DOHH2 (cell line): ENCODE data around the gene FAM174C.
A peak's percentile ranks its signal among the peaks of the same experiment; 100 is the strongest.

Experiments used
- H3F3A ChIP-seq: fragments of 200-600 bp; sonication (generic), shearing (Covaris generic); 2 replicates; pipeline ENCODE4 v1.6.0; 2016; ENCODE audit warnings: antibody characterized with exemption, mild to moderate bottlenecking; ENCODE audit not compliant: control insufficient read depth, insufficient read depth
- H3K27ac ChIP-seq: fragments of 200-600 bp; sonication (generic); 2 replicates; pipeline ENCODE4 v1.5.1; 2014; ENCODE audit warnings: low read depth, mild to moderate bottlenecking, low read length, moderate library complexity
- H3K27me3 ChIP-seq: fragments of 200-600 bp; sonication (generic); 2 replicates; pipeline ENCODE4 v1.6.1; 2014; ENCODE audit warnings: mild to moderate bottlenecking, low read length, mixed read lengths; ENCODE audit not compliant: control insufficient read depth
- H3K36me3 ChIP-seq: fragments of 200-600 bp; sonication (generic); 2 replicates; pipeline ENCODE4 v1.6.1; 2014; ENCODE audit warnings: mild to moderate bottlenecking, low read length, moderate library complexity, mixed read lengths; ENCODE audit not compliant: control insufficient read depth
- H3K4me1 ChIP-seq: fragments of 200-600 bp; sonication (generic); 2 replicates; pipeline ENCODE4 v1.6.1; 2014; ENCODE audit warnings: mild to moderate bottlenecking, low read length, mixed read lengths; ENCODE audit not compliant: control insufficient read depth
- H3K4me2 ChIP-seq: fragments of 200-600 bp; sonication (generic); 2 replicates; pipeline ENCODE4 v1.6.0; 2014; ENCODE audit warnings: mild to moderate bottlenecking, low read length, moderate library complexity
- H3K4me3 ChIP-seq: fragments of 200-600 bp; sonication (generic); 2 replicates; pipeline ENCODE4 v1.5.1; 2014; ENCODE audit warnings: mild to moderate bottlenecking, low read length, mixed read lengths
- H3K79me2 ChIP-seq: fragments of 200-600 bp; sonication (generic); 2 replicates; pipeline ENCODE4 v1.6.1; 2014; ENCODE audit warnings: mild to moderate bottlenecking, low read length, mixed read lengths; ENCODE audit not compliant: control insufficient read depth
- H3K9me2 ChIP-seq: fragments of 200-600 bp; sonication (generic); replicated peaks from 2 replicates; pipeline ENCODE4 v1.6.1; 2014; ENCODE audit warnings: mild to moderate bottlenecking, low read length, mixed read lengths; ENCODE audit not compliant: control insufficient read depth
- H3K9me3 ChIP-seq: fragments of 200-600 bp; sonication (generic); 2 replicates; pipeline ENCODE4 v1.6.1; 2014; ENCODE audit warnings: antibody characterized with exemption, low read length, mixed read lengths; ENCODE audit not compliant: control insufficient read depth, insufficient read depth
- H4K20me1 ChIP-seq: fragments of 200-600 bp; sonication (generic); 2 replicates; pipeline ENCODE4 v1.6.0; 2014; ENCODE audit warnings: low read depth, mild to moderate bottlenecking, antibody characterized with exemption, low read length, moderate library complexity; ENCODE audit not compliant: control insufficient read depth, insufficient read depth
- CTCF ChIP-seq: fragments of 200-600 bp; sonication (generic); IDR thresholded peaks from one replicate; pipeline ENCODE4 v1.5.1; 2014; ENCODE audit warnings: antibody characterized with exemption, mild to moderate bottlenecking, low read depth, low read length; ENCODE audit not compliant: poor library complexity, severe bottlenecking
- EZH2phosphoT487 ChIP-seq: fragments of 200-600 bp; sonication (generic); IDR thresholded peaks from 2 replicates; pipeline ENCODE4 v1.6.1; 2017; ENCODE audit warnings: borderline replicate concordance, mild to moderate bottlenecking, antibody characterized with exemption, low read length, moderate library complexity, mixed read lengths

The FAM174C gene

GRCh38 chr19:1315470-1316166, 40.3 kb downstream of the FAM174C start:
- Histone ChIP-seq H3K4me2 (peak overlapping the region; percentile 36), H3K4me3 (peak overlapping the region; percentile 32; the same call in 1 of the 2 replicates), H3K27me3 (peaks cover 37% of the 10 kb centered on the region), H3K9me2 (no peaks in the 10 kb centered on the region), H3K79me2 (no peaks in the 10 kb centered on the region), H3K36me3 (no peaks in the 10 kb centered on the region), H3K9me3 (no peaks in the 10 kb centered on the region), H3K27ac (no peak overlapping the region), H3F3A (no peaks in the 10 kb centered on the region), H4K20me1 (no peaks in the 10 kb centered on the region), H3K4me1 (peaks cover 4% of the 10 kb centered on the region; the same call in 1 of the 2 replicates)
- TF ChIP-seq CTCF, result peak; percentile 63
- 0 out of 2 replicates have a peak, but pooled peaks have one; percentile 38 for TF ChIP-seq EZH2phosphoT487

- Histone ChIP-seq H3K79me2 (no peaks in the 10 kb centered on the region), H3K9me3 (no peaks in the 10 kb centered on the region), H3K4me1 (peaks cover 4% of the 10 kb centered on the region; the same call in 1 of the 2 replicates), H3K27ac (no peak overlapping the region), H3K36me3 (no peaks in the 10 kb centered on the region), H3F3A (no peaks in the 10 kb centered on the region), H3K9me2 (no peaks in the 10 kb centered on the region), H3K4me2 (no peak overlapping the region), H4K20me1 (no peaks in the 10 kb centered on the region), H3K4me3 (no peak overlapping the region), H3K27me3 (peaks cover 40% of the 10 kb centered on the region)
- no peak for TF ChIP-seq CTCF
- TF ChIP-seq EZH2phosphoT487, result no peak
Observed at GRCh38 chr19:1316466-1316865, 41.1 kb downstream of the FAM174C start.

- Histone ChIP-seq H3K36me3 (no peaks in the 10 kb centered on the region), H3K79me2 (no peaks in the 10 kb centered on the region), H3K9me3 (no peaks in the 10 kb centered on the region), H3K27ac (no peak overlapping the region), H3K4me3 (no peak overlapping the region), H3K4me1 (peaks cover 4% of the 10 kb centered on the region; the same call in 1 of the 2 replicates), H3K27me3 (peaks cover 48% of the 10 kb centered on the region), H3F3A (no peaks in the 10 kb centered on the region), H3K4me2 (no peak overlapping the region), H4K20me1 (no peaks in the 10 kb centered on the region), H3K9me2 (no peaks in the 10 kb centered on the region)
- TF ChIP-seq EZH2phosphoT487, result no peak
- TF ChIP-seq CTCF, result no peak
Observed at GRCh38 chr19:1317274-1318003, 42.1 kb downstream of the FAM174C start.
